A549 treated with dexamethasone at 1 μM for 4 hours (cell line): ENCODE data around the gene CPA2. TPM values are rescaled to one million over a fixed set of nuclear protein-coding genes. Genes with fewer than 3 reads are reported as not detected.

Experiments
- total RNA-seq: library from RNA; stranded (reverse); fragments of 200-300 nt; extraction: Qiagen RNA extraction; gene quantifications from 5 replicates; pipeline ENCODE4 v1.2.3, GENCODE V29; 2022

Gene CPA2
- 0.09 to 0.21 TPM (median 0.15 TPM) in 3 of 5 replicates, not detected in the others for total RNA-seq

GRCh38 chr7:130266258-130266960 is at the start of gene CPA2:
CPA2 (plus strand) TSS chr7:130266863; CDS start chr7:130266882, 19 bp downstream.

GRCh38 chr7:130292682-130293257 is 26.1 kb downstream of the CPA2 start, which contains the start of gene CPA4:
CPA4 (plus strand) TSS chr7:130293161; CDS start chr7:130293181, 20 bp downstream.

Other genes with a start within 250 kb of the CPA2 start
- 23.6 to 26.8 TPM (median 23.9 TPM) in 5 replicates for gene ZC3HC1, start 215.5 kb upstream of the CPA2 start, total RNA-seq
- 10.6 to 19.6 TPM (median 16.8 TPM) in 5 replicates for gene KLHDC10, start 196.3 kb upstream of the CPA2 start, total RNA-seq
- gene TMEM209, start 61.5 kb upstream of the CPA2 start, total RNA-seq: 14.9 to 19.3 TPM (median 17.3 TPM) in 5 replicates
- not detected in 5 replicates for gene SSMEM1, start 59.0 kb upstream of the CPA2 start, total RNA-seq
- gene CPA4, start 26.3 kb downstream of the CPA2 start, total RNA-seq: 3.7 to 6.3 TPM (median 4.6 TPM) in 5 replicates
- not detected in 5 replicates for gene CPA5, start 78.0 kb downstream of the CPA2 start, total RNA-seq
- not detected in 5 replicates for gene CPA1, start 113.6 kb downstream of the CPA2 start, total RNA-seq
- 11.9 to 13.6 TPM (median 13.0 TPM) in 5 replicates for gene CEP41, start 174.2 kb downstream of the CPA2 start, total RNA-seq
- 36.1 to 44.5 TPM (median 42.4 TPM) in 5 replicates for gene MEST, start 225.2 kb downstream of the CPA2 start, total RNA-seq